HUES48 (cell line): ENCODE measurements around the gene CTNNA1.

Experiments
- H3K27ac ChIP-seq: one replicate; pipeline ENCODE4 v1.7.0; 2013; ENCODE audit warnings: low read depth, low read length, inconsistent platforms
- H3K27me3 ChIP-seq: 2 replicates; pipeline ENCODE4 v1.6.1; 2013; ENCODE audit warnings: mild to moderate bottlenecking, low read length; ENCODE audit not compliant: control insufficient read depth, insufficient read depth
- H3K36me3 ChIP-seq: 2 replicates; pipeline ENCODE4 v1.6.1; 2013; ENCODE audit warnings: low read length; ENCODE audit not compliant: control insufficient read depth, insufficient read depth
- H3K4me1 ChIP-seq: 2 replicates; pipeline ENCODE4 v1.6.1; 2013; ENCODE audit warnings: mild to moderate bottlenecking, low read length; ENCODE audit not compliant: control insufficient read depth, insufficient read depth
- H3K4me3 ChIP-seq: 2 replicates; pipeline ENCODE4 v1.5.1; 2013; ENCODE audit warnings: mild to moderate bottlenecking, low read depth, low read length
- H3K9ac ChIP-seq: 2 replicates; pipeline ENCODE4 v1.6.1; 2013; ENCODE audit warnings: mild to moderate bottlenecking, low read depth, low read length, moderate library complexity
- H3K9me3 ChIP-seq: 2 replicates; pipeline ENCODE4 v1.6.1; 2013; ENCODE audit warnings: low read length; ENCODE audit not compliant: control insufficient read depth, insufficient read depth

CTNNA1 gene

DNA sequence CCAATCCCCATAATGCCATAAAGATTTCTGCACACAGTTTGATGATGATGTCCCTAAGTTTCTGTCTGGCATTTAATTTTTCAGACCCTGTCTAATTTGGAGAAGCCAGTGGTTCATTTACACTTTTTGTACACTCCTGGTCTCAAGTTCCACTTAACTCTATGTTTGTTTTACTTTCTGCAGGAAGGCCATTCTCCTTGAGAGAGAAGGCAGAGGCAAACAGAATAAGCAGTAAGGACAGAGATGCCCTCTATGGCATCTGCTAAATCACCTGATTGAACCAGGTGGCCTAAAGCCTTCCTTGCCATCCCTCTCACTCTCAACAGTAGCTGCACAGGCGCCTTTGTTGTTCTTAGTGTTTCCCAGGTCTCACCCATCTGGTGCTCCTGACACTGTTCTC lies 208.0 kb downstream of the CTNNA1 start:
- H3K4me3 ChIP-seq, result no peak overlapping the region
- no peaks in the 10 kb centered on the region for H3K9me3 ChIP-seq
- H3K27me3 ChIP-seq, result no peaks in the 10 kb centered on the region
- no peak overlapping the region for H3K9ac ChIP-seq
- peaks cover 34% of the 10 kb centered on the region for H3K4me1 ChIP-seq
- H3K27ac ChIP-seq, result no peak overlapping the region
- no peaks in the 10 kb centered on the region for H3K36me3 ChIP-seq

DNA sequence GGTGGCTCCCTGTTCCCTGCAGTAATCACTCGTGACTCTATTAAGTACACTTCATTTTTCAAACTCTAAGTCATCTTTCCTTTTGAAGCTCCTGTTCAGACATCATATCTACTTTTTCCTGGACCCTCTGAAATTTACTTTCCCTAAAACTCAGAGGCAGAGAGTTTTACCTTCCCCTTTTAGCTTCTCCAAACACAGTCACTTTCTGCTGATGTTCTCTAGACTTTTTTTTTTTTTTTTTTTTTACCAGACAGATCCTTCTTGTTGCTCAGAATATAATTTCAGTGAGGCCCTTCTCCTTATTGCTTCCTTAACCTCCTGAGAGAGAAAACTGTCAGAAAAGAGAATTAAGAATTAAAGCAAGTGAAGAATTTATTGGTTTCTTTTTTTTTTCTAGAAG lies 208.5 kb downstream of the CTNNA1 start:
- Histone ChIP-seq H3K27ac (no peak overlapping the region), H3K9me3 (no peaks in the 10 kb centered on the region), H3K27me3 (no peaks in the 10 kb centered on the region), H3K4me1 (peaks cover 34% of the 10 kb centered on the region), H3K9ac (no peak overlapping the region), H3K36me3 (no peaks in the 10 kb centered on the region), H3K4me3 (no peak overlapping the region)

DNA sequence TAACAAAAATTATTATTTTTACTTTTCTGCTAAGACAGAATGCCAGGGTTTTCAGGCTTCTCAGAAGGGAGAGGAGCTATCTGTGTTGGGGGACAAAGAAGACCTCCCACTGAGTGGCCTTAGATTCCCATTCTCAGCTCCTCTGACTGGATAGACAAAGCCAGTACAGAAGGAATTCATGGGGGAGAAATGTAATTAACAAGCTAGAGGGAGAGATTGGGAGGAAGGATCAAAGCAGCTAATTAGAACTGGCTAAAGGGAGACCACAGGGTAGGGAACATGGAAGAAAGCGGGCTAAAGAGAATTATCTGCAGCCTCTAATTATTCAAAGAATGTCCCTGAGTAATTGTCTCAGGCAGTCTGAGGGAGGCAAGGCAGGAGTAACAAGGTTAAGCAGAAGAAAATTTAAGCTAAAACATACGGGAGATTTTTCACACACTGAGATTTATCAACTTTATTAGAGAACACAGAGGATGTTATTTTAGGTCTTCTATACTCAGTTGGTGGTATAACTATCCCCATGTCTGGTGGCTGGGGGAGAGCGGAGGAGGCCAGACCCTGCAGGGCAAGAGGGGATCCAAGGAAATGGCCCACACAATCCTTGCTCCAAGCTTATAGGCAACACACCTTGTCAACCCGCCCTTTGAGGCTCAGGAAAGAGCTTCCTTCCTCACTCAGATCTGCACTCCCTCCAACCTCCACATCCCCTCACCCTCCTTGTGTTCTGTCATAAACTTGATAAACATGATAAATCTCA lies 209.6 kb downstream of the CTNNA1 start:
- Histone ChIP-seq H3K27me3 (no peaks in the 10 kb centered on the region), H3K4me3 (no peak overlapping the region), H3K36me3 (no peaks in the 10 kb centered on the region), H3K27ac (peak overlapping the region; percentile 80), H3K4me1 (peaks cover 38% of the 10 kb centered on the region), H3K9me3 (no peaks in the 10 kb centered on the region), H3K9ac (no peak overlapping the region)

DNA sequence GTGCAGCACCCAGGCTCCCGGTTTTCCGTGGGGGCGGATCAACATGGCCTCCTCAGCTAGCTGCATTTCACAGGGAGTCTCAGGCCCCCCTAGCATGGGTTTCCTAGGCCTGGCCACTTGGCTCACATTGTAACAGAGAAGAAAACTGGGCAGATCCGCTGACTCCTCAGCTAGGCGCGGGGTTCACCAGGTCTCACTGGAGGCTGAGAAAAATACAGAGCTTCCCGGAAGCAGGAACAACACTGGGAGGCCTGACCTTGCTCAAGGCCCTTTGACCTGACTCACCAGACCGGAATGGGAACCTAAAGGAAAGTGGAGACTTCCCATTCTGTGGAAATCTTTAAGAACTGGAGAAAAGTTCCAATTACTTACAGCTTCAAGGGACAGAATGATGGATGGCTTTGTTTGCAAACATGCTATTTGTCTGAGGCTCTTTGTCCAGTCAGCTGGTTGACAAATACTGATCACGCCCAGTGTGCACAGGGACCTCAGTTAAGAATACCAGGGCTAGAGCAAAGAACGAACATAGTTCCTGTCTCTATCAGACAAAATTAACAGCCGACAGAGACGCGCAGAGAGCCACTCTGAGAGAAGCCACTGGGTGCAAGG lies 210.6 kb downstream of the CTNNA1 start:
- Histone ChIP-seq H3K4me1 (peaks cover 38% of the 10 kb centered on the region), H3K36me3 (no peaks in the 10 kb centered on the region), H3K27ac (peak overlapping the region; percentile 80)

DNA sequence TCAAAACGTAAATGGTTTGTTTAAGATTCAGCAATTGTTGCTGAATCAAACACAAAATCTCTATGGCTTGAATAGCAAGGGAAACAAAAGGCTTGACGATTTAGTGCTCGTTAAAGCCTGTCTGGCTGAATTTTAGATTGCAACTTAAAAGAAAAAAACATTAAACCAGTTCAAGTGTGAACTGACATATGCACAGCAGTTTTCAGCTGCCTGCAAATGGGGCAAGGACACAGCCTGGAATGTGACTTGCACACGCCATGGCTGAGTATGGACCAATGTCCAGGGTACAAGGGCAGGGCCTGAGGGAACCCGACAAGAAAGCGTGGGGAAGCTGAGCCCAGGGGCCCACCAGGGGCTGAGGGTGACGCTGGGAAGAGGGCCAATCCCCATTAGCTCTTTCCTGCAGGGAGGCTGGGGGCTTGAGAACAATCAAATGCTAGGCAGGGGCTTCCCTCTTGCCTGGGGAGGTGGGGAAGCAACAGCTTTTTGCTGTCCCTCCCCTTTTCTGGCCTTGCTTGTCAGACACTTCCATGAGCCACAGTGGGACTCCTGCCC lies 211.5 kb downstream of the CTNNA1 start:
- H3K9me3 ChIP-seq, result no peaks in the 10 kb centered on the region
- no peak overlapping the region for H3K4me3 ChIP-seq
- H3K27me3 ChIP-seq, result no peaks in the 10 kb centered on the region
- no peaks in the 10 kb centered on the region for H3K36me3 ChIP-seq
- H3K27ac ChIP-seq, result no peak overlapping the region
- peaks cover 38% of the 10 kb centered on the region for H3K4me1 ChIP-seq
- no peak overlapping the region for H3K9ac ChIP-seq

More for the DNA sequence above, 210.6 kb downstream of the CTNNA1 start:
- no peak overlapping the region for H3K9ac ChIP-seq
- H3K4me3 ChIP-seq, result no peak overlapping the region
- H3K27me3 ChIP-seq, result no peaks in the 10 kb centered on the region
- no peaks in the 10 kb centered on the region for H3K9me3 ChIP-seq

DNA sequence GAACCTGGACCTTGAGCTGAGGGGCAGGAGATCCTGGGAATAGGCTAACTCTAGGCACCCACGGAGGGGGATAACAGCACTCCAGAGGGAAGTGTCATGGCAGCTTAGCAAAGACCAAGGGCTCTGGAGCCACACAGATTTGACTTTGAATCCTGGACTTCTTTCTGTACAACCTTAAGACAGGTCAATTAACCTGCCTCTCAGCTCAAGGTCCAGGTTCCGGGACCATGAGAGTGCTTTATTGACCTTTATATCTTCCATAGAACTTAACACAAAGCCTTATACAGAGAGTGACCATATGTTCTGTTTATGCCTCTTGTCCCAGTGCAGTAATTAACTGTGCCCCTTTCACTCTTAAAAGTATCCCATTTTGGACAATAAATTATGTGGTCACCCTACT lies 212.4 kb downstream of the CTNNA1 start:
- Histone ChIP-seq H3K4me1 (peaks cover 38% of the 10 kb centered on the region), H3K9ac (no peak overlapping the region), H3K27me3 (no peaks in the 10 kb centered on the region), H3K27ac (no peak overlapping the region), H3K9me3 (no peaks in the 10 kb centered on the region), H3K4me3 (no peak overlapping the region), H3K36me3 (no peaks in the 10 kb centered on the region)

DNA sequence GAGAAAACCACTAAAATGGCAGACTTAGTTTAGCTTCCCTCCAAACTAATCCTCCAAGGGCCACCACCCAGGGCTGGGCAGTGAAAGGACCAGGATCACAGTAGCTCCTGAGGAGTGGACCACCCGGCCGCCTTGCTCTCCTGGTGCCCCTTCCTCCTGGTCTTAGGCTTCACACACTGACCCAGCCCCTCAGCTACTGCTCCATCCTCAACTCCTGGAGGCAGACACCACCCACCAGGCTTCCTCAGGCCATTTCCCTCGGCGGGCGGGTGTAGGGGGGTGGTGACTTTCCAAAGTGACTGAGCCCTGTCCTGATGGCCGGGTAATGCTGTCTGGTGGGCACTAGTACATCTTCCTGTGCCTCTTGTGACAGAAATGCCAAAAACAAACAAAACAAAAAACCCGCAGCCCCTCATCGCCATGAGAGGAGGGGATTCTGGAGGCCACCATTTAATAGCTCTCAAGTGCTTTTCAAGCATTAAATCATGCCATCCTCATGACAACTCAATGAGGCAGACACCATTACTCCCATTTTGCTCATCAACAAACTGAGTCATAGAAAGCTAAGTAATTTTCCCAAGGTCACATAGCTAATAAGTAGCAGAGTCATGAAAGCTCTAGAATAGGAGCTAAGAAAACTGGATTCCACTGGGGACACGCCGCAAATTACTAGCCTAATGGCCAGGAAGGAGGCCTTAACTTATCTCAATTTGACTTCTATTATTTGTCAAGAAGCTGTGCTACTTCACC lies 213.2 kb downstream of the CTNNA1 start:
- H3K27me3 ChIP-seq, result no peaks in the 10 kb centered on the region
- H3K27ac ChIP-seq, result no peak overlapping the region
- H3K9me3 ChIP-seq, result no peaks in the 10 kb centered on the region
- H3K9ac ChIP-seq, result no peak overlapping the region
- H3K4me3 ChIP-seq, result no peak overlapping the region
- H3K36me3 ChIP-seq, result no peaks in the 10 kb centered on the region
- peaks cover 38% of the 10 kb centered on the region for H3K4me1 ChIP-seq

DNA sequence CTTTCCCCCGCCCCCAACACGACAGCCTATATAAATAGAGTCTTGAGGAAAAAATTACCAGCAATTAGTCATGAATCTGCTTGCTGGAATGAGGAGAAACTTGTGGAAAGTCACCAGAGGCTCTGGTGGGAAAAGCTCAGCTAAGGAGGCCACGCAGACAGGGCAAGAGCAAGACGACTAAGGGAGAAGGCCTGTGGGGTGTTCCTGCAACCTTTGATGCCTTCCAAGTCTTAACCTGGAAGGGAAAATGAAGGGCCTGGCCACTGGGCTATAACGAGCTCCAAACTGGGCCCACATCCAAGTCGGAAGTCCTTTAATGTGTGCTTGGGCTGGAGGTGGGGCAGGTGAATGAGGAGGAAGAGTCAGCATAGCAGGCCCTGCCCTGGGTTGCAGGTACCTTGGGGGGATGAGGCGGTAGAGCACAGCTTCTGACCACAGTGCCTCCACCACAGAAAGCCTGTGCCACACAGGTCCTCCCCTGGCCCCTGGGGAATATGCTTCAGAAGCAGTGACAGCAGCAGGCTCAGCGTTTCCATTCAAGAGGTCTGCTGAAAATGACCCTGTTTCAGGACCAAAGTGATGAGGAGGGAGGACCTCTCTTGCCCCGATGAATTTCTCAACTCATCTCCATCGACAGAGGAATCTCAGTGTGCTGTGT lies 214.7 kb downstream of the CTNNA1 start:
- H3K9ac ChIP-seq, result no peak overlapping the region
- H3K27me3 ChIP-seq, result no peaks in the 10 kb centered on the region
- no peak overlapping the region for H3K4me3 ChIP-seq
- peaks cover 25% of the 10 kb centered on the region for H3K4me1 ChIP-seq
- no peaks in the 10 kb centered on the region for H3K9me3 ChIP-seq
- H3K36me3 ChIP-seq, result no peaks in the 10 kb centered on the region
- H3K27ac ChIP-seq, result no peak overlapping the region

DNA sequence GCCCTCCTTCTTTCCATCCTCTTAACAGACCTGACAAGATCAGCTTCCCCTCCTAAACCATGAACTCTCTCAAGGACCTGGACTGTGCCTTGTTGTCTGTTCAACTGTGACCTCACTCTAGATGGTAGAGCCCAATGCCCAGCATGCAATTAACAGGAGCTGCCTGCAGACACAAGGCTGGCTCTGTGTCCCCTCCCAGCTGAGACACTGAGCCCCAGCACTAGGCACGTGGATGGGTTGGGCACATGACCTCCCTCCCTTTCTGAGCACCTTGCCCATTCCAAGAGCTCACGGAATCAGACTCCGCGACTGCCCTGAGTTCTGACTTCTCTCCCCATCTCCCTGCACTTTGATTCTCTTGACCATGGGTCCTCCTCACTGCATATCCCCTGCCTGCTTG lies 215.4 kb downstream of the CTNNA1 start:
- no peaks in the 10 kb centered on the region for H3K36me3 ChIP-seq
- no peak overlapping the region for H3K27ac ChIP-seq
- H3K4me1 ChIP-seq, result peaks cover 18% of the 10 kb centered on the region
- H3K9me3 ChIP-seq, result no peaks in the 10 kb centered on the region
- H3K4me3 ChIP-seq, result no peak overlapping the region
- H3K27me3 ChIP-seq, result no peaks in the 10 kb centered on the region
- H3K9ac ChIP-seq, result no peak overlapping the region

DNA sequence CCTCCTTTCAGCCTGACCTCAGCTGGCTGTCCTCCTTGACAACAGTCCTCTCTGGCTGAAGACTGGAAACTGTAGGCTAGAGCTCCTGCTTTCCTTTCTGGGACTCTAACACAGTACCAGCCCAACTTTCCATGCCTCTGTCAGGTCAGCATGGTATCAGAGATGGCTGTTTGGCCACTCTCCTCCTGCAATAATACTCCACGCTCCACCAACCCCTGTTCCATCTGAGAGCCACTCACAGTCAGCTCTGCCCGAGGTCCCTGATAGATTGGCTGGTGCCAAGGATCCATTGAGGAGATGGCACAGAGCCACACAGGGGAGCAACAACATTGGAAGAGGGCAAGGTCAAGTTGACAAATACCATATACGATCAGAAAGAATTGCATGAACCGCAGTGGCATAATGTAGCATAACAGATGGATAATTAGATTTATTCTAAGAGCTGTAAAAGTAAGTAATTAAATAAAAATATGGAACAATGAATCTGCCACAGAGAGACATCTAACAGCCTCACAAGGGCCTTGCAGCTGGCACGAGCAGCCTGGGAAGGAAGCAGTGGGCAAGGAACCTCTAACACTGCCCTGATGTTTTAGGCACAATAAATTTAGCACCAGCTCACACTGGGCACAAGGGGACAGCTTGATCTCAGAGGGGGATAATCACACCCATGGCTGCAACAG lies 216.2 kb downstream of the CTNNA1 start:
- Histone ChIP-seq H3K36me3 (no peaks in the 10 kb centered on the region), H3K9me3 (no peaks in the 10 kb centered on the region), H3K27me3 (no peaks in the 10 kb centered on the region), H3K27ac (no peak overlapping the region), H3K4me3 (no peak overlapping the region), H3K9ac (no peak overlapping the region), H3K4me1 (peaks cover 12% of the 10 kb centered on the region)
